Type B pancreatic cell (in vitro differentiated cells): ENCODE measurements around the gene LCOR. TPM values are rescaled to one million over a fixed set of nuclear protein-coding genes. Genes with fewer than 3 reads are reported as not detected.

ENCODE experiments used
- DNase-seq: peaks from one replicate; pipeline ENCODE4 v3.0.0; 2021; ENCODE audit warnings: mixed read lengths; ENCODE audit not compliant: unreplicated experiment; ENCODE audit errors: extremely low spot score
- H3K27ac Mint-ChIP-seq: 2 replicates; pipeline ENCODE4 v1.8.0; 2021; ENCODE audit warnings: mild to moderate bottlenecking, mixed read lengths
- H3K27me3 Mint-ChIP-seq: 2 replicates; pipeline ENCODE4 v1.8.0; 2021; ENCODE audit warnings: mixed read lengths
- H3K36me3 Mint-ChIP-seq: 2 replicates; pipeline ENCODE4 v1.8.0; 2021; ENCODE audit warnings: mixed read lengths
- H3K4me1 Mint-ChIP-seq: one replicate; pipeline ENCODE4 v1.8.0; 2021; ENCODE audit warnings: mixed read lengths; ENCODE audit not compliant: unreplicated experiment
- H3K4me3 Mint-ChIP-seq: 2 replicates; pipeline ENCODE4 v1.8.0; 2021; ENCODE audit warnings: mild to moderate bottlenecking, mixed read lengths
- H3K9me3 Mint-ChIP-seq: 2 replicates; pipeline ENCODE4 v1.8.0; 2021; ENCODE audit warnings: mixed read lengths
- total RNA-seq: library from RNA; stranded (reverse); gene quantifications from 2 replicates; pipeline ENCODE4 v1.2.1, GENCODE V29; 2021; ENCODE audit warnings: low replicate concordance
- TF ChIP-seq, protein P1 (sequence below): fragments of 200-600 bp; sonication (generic); conservative IDR thresholded peaks from 2 replicates; pipeline ENCODE4 v1.5.0; 2021; ENCODE audit warnings: antibody characterized with exemption, mild to moderate bottlenecking

LCOR gene
- total RNA-seq, 1 donor from 2014 or later: 55.1 TPM

GRCh38 chr10:96951954-96952353 lies 119.9 kb downstream of the LCOR start:
- Mint-ChIP-seq H3K27me3 (no peaks in the 10 kb centered on the region), H3K9me3 (no peaks in the 10 kb centered on the region), H3K4me3 (no peak overlapping the region), H3K4me1 (peaks cover 5% of the 10 kb centered on the region), H3K36me3 (peaks cover 32% of the 10 kb centered on the region), H3K27ac (no peak overlapping the region)
- DNase-seq: no peak
- TF ChIP-seq, protein P1, sequence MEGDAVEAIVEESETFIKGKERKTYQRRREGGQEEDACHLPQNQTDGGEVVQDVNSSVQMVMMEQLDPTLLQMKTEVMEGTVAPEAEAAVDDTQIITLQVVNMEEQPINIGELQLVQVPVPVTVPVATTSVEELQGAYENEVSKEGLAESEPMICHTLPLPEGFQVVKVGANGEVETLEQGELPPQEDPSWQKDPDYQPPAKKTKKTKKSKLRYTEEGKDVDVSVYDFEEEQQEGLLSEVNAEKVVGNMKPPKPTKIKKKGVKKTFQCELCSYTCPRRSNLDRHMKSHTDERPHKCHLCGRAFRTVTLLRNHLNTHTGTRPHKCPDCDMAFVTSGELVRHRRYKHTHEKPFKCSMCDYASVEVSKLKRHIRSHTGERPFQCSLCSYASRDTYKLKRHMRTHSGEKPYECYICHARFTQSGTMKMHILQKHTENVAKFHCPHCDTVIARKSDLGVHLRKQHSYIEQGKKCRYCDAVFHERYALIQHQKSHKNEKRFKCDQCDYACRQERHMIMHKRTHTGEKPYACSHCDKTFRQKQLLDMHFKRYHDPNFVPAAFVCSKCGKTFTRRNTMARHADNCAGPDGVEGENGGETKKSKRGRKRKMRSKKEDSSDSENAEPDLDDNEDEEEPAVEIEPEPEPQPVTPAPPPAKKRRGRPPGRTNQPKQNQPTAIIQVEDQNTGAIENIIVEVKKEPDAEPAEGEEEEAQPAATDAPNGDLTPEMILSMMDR: no peak

GRCh38 chr10:96955794-96956193 lies 123.7 kb downstream of the LCOR start:
- no peak for DNase-seq
- no peaks in the 10 kb centered on the region for H3K27me3 Mint-ChIP-seq
- H3K9me3 Mint-ChIP-seq: no peaks in the 10 kb centered on the region
- H3K4me3 Mint-ChIP-seq: no peak overlapping the region
- TF ChIP-seq, protein P1: no peak
- H3K36me3 Mint-ChIP-seq: peaks cover 43% of the 10 kb centered on the region
- H3K4me1 Mint-ChIP-seq: peaks cover 5% of the 10 kb centered on the region
- no peak overlapping the region for H3K27ac Mint-ChIP-seq

- TF ChIP-seq, protein P1: no peak
- Mint-ChIP-seq H3K9me3 (no peaks in the 10 kb centered on the region), H3K27ac (no peak overlapping the region), H3K4me1 (peaks cover 5% of the 10 kb centered on the region), H3K27me3 (no peaks in the 10 kb centered on the region), H3K36me3 (peaks cover 38% of the 10 kb centered on the region), H3K4me3 (no peak overlapping the region)
- DNase-seq: no peak
These were observed 126.0 kb downstream of the LCOR start for GRCh38 chr10:96958071-96958470.

DNA sequence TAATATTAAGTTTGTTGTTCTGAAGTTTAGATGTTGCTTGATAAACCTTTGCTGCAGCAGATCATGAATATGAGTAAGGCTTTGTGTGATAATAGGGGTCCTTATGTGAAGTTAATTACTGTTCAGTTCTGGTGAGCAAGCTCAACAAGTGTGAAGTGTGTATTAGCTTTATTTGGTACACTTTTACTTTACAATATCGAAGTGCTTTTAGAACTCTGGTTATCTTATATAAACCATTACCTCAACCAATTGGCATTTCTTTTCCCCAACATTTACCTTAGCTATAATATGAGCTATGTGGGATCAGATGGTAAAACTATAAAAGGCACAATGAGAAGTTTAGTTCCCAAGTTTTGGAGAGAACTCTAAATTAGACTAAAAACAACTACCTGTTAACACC lies 127.6 kb downstream of the LCOR start:
- peaks cover 29% of the 10 kb centered on the region for H3K36me3 Mint-ChIP-seq
- TF ChIP-seq, protein P1: no peak
- H3K9me3 Mint-ChIP-seq: no peaks in the 10 kb centered on the region
- no peak overlapping the region for H3K4me3 Mint-ChIP-seq
- H3K4me1 Mint-ChIP-seq: peaks cover 5% of the 10 kb centered on the region
- no peak overlapping the region for H3K27ac Mint-ChIP-seq
- no peak for DNase-seq
- no peaks in the 10 kb centered on the region for H3K27me3 Mint-ChIP-seq

- TF ChIP-seq, protein P1: no peak
- H3K27ac Mint-ChIP-seq: no peak overlapping the region
- DNase-seq: no peak
- peaks cover 19% of the 10 kb centered on the region for H3K36me3 Mint-ChIP-seq
- H3K9me3 Mint-ChIP-seq: no peaks in the 10 kb centered on the region
- H3K4me3 Mint-ChIP-seq: no peak overlapping the region
- H3K27me3 Mint-ChIP-seq: no peaks in the 10 kb centered on the region
- H3K4me1 Mint-ChIP-seq: peaks cover 5% of the 10 kb centered on the region
These were observed 128.8 kb downstream of the LCOR start for GRCh38 chr10:96960872-96961271.

- H3K4me1 Mint-ChIP-seq: no peaks in the 10 kb centered on the region
- DNase-seq: no peak
- peaks cover 11% of the 10 kb centered on the region for H3K36me3 Mint-ChIP-seq
- H3K27me3 Mint-ChIP-seq: no peaks in the 10 kb centered on the region
- H3K9me3 Mint-ChIP-seq: no peaks in the 10 kb centered on the region
- no peak overlapping the region for H3K4me3 Mint-ChIP-seq
- H3K27ac Mint-ChIP-seq: no peak overlapping the region
- TF ChIP-seq, protein P1: no peak
These were observed 132.0 kb downstream of the LCOR start for GRCh38 chr10:96964131-96964530.
